ENCODE results near the gene ERBIN.
"Not testable (repeated sequence)": the region's sequence is repeated elsewhere in the genome, so short reads cannot be mapped to it uniquely, and the experiment has no call there.

- TF ChIP-seq ATF2 (CRISPR knock-in tag; IDR thresholded peaks at IDR 0.05; ENCODE audit: borderline replicate concordance, low read depth); CREB1 (CRISPR knock-in tag; IDR thresholded peaks at IDR 0.05); ATF3 (CRISPR knock-in tag; conservative IDR thresholded peaks at IDR 0.05); ZNF138 (CRISPR knock-in tag; conservative IDR thresholded peaks at IDR 0.05): not testable (repeated sequence)
These were observed 136.7 kb downstream of the ERBIN start for GRCh38 chr5:66063061-66063460.

Data from WTC11 (cell line).